ENCODE measurements around the gene RBM18. TPM values are rescaled to one million over a fixed set of nuclear protein-coding genes. Genes with fewer than 3 reads are reported as not detected.

Gene RBM18
- total RNA-seq, 1 donor from 2014 or later: 21.7 TPM

DNA sequence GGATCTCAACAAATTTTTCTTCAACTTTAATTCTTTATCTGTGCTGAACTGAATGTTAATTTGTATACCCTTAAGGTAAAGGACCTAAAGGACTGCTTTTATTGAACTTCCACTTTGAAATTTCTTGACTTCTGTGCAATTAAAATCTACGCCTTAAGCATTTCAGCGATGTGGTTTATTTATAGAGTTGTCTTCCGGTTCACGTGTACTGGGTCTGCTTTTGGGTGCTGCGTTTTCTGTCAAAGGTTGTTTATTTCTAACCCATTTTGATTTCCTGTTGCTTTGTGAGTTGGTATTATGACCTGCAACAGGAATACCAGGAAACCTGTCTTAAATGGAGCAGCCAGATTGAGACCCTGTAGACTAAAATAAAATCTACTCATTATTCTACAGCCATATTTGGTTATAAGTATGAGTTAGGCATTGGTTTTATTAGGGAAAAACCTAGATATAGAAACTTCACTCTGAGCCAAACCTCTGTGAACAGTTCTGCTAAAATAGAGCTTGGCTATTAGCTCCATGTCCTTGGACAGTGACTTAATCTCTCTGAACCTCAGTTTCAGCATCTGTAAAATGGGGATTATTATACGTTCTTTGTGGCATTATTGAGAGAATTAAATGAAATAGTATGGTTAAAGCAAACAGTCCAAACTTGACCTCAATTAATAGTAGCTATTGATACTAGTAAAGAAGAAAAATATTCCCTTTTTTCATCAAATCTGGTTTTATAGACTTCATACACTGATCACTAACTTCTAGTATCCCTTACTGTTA lies 3.6 kb upstream of the RBM18 start:
- no peak overlapping the region for H3K27ac ChIP-seq
- ATAC-seq (no peak), DNase-seq (no peak)
- H3K4me1 ChIP-seq: peaks cover 32% of the 10 kb centered on the region
- no peaks in the 10 kb centered on the region for H3K9me3 ChIP-seq
- TF ChIP-seq, protein P1, sequence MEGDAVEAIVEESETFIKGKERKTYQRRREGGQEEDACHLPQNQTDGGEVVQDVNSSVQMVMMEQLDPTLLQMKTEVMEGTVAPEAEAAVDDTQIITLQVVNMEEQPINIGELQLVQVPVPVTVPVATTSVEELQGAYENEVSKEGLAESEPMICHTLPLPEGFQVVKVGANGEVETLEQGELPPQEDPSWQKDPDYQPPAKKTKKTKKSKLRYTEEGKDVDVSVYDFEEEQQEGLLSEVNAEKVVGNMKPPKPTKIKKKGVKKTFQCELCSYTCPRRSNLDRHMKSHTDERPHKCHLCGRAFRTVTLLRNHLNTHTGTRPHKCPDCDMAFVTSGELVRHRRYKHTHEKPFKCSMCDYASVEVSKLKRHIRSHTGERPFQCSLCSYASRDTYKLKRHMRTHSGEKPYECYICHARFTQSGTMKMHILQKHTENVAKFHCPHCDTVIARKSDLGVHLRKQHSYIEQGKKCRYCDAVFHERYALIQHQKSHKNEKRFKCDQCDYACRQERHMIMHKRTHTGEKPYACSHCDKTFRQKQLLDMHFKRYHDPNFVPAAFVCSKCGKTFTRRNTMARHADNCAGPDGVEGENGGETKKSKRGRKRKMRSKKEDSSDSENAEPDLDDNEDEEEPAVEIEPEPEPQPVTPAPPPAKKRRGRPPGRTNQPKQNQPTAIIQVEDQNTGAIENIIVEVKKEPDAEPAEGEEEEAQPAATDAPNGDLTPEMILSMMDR (IDR thresholded peaks at IDR 0.05): no peak
- no peaks in the 10 kb centered on the region for H3K27me3 ChIP-seq (ENCODE audit: low read depth)
- intact Hi-C loops (cut with DNase I): no loop called here
- peaks cover 21% of the 10 kb centered on the region for H3K36me3 ChIP-seq
- H3K4me3 ChIP-seq: no peak overlapping the region

DNA sequence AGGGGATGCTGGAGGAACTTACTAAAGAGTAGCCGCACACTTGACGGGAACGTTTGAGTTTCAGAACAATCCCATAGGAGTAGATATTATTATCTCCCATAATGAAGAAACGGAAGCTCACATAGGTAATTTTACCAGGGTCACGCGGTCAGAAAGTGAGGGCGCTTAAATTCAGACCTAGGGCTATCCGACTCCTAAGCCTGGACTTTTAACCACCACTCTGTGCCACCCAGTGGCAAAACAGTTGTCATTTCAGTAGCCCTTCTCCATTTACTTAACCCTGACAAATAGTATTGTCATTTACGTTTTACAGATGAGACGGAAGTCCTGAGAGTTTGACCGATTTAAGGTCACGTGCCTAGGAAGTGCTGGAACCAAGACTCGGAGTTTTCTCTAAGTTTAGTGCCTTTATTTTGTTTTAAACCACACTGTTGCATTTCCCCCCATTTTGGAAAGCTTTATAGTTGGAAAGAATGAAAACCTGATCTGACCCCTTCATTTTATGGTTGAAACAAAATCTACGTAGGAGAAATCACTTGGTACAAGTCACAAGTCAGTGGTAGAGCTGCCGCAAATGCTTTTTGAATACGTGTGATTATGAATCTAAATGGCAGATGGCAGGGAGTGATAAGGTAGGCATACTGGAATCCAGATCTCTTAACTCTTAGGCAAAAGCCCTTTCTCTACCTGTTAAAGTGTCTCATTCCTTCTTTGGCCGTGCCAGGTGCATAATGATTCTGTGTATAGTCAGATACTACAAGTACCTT lies 692 bp upstream of the RBM18 start:
- peak overlapping the region; percentile 76 for H3K4me3 ChIP-seq
- ATAC-seq: peak; percentile 15 to 30
- H3K4me1 ChIP-seq: peaks cover 53% of the 10 kb centered on the region
- intact Hi-C loops (cut with DNase I): no loop called here
- no peaks in the 10 kb centered on the region for H3K9me3 ChIP-seq
- TF ChIP-seq, protein P1 (IDR thresholded peaks at IDR 0.05): no peak
- peak overlapping the region; percentile 97 for H3K27ac ChIP-seq
- H3K36me3 ChIP-seq: peaks cover 16% of the 10 kb centered on the region
- DNase-seq: no peak
- H3K27me3 ChIP-seq (ENCODE audit: low read depth): no peaks in the 10 kb centered on the region

DNA sequence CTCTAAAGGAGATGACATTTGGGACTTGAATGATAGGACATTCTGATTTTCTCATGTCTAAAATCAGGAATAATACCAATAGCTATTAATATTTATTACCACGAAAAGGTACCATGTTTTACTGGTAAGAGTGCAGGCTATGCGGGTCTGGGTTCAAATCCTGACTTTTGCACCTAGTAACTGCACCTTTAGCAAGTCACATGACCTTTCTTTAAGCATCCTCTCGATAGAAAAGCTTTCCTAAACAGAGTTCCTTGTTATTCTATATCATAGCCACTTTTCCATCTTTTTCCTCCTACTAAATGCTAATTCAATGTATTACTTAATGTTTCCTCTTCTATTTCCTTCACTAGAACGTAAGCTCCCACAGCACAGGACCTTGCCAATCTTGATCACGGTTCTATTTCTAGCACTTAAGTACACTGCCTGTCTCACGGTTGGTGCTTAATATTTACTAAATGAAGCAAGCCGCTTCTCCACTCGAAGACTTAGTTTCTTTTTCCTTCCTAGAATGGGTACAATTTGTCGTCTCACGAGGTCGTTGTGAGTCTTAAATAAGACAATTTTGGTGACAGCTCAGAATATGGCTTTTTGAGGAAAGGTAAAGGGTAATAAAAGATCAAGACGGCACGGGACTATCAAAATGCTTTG lies 816 bp downstream of the RBM18 start:
- intact Hi-C loops (cut with DNase I): no loop called here
- Histone ChIP-seq H3K27me3 (ENCODE audit: low read depth) (no peaks in the 10 kb centered on the region), H3K4me1 (peaks cover 53% of the 10 kb centered on the region), H3K27ac (peak overlapping the region; percentile 97), H3K9me3 (no peaks in the 10 kb centered on the region), H3K36me3 (peaks cover 31% of the 10 kb centered on the region), H3K4me3 (peak overlapping the region; percentile 76)
- DNase-seq (no peak), ATAC-seq (no peak)
- TF ChIP-seq, protein P1 (IDR thresholded peaks at IDR 0.05): no peak

DNA sequence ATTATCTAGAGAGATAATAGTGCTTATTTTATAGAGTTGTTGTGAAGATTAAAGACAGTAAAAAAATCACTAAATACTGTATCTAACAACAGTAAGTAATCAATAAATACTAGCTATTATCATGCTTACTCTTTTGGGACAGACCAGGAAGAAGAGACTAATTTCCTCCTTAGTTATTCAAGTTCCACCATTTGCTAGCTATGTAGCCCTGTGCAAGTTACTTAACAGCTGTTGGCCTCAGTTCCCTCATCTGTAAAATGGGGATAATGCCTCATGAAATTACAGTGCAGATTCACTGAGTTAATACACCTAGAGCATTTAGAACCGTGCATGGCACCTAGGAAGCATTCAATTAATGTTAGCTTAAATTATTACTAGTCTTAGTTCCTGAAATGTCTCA lies 2.6 kb downstream of the RBM18 start:
- DNase-seq (no peak), ATAC-seq (no peak)
- Histone ChIP-seq H3K27me3 (ENCODE audit: low read depth) (no peaks in the 10 kb centered on the region), H3K4me3 (no peak overlapping the region), H3K4me1 (peaks cover 44% of the 10 kb centered on the region), H3K36me3 (peaks cover 46% of the 10 kb centered on the region), H3K9me3 (no peaks in the 10 kb centered on the region), H3K27ac (no peak overlapping the region)
- TF ChIP-seq, protein P1 (IDR thresholded peaks at IDR 0.05): no peak
- intact Hi-C loops (cut with DNase I): no loop called here

DNA sequence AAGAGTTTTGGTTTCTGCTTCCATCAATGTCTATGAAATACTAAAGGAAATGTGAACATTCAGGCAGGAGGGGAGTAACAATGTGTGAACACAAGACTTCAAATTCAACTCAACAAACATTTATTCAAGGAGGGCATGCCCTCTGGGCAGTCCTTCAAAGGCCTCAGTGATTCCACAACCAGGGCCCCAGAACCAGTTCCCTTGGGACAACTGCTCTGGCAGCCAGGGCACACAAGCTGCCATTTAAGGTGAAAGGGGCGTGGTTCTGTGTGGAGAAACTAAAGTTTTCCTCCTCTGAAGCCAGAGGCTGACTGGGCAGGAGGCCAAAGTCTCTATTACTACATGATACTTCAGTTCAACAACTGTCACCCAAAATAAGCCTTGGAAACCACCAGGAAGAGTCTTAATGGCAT lies 3.2 kb downstream of the RBM18 start:
- peaks cover 51% of the 10 kb centered on the region for H3K36me3 ChIP-seq
- peaks cover 44% of the 10 kb centered on the region for H3K4me1 ChIP-seq
- H3K4me3 ChIP-seq: no peak overlapping the region
- H3K27ac ChIP-seq: no peak overlapping the region
- intact Hi-C loops (cut with DNase I): no loop called here
- TF ChIP-seq, protein P1 (IDR thresholded peaks at IDR 0.05): no peak
- H3K9me3 ChIP-seq: no peaks in the 10 kb centered on the region
- DNase-seq: peak; percentile 70
- ATAC-seq: peak; percentile 63 to 64
- no peaks in the 10 kb centered on the region for H3K27me3 ChIP-seq (ENCODE audit: low read depth)

Data from lower lobe of right lung (tissue), 2 donors.